ENCODE data around the gene DAB1.

DAB1 gene

DNA sequence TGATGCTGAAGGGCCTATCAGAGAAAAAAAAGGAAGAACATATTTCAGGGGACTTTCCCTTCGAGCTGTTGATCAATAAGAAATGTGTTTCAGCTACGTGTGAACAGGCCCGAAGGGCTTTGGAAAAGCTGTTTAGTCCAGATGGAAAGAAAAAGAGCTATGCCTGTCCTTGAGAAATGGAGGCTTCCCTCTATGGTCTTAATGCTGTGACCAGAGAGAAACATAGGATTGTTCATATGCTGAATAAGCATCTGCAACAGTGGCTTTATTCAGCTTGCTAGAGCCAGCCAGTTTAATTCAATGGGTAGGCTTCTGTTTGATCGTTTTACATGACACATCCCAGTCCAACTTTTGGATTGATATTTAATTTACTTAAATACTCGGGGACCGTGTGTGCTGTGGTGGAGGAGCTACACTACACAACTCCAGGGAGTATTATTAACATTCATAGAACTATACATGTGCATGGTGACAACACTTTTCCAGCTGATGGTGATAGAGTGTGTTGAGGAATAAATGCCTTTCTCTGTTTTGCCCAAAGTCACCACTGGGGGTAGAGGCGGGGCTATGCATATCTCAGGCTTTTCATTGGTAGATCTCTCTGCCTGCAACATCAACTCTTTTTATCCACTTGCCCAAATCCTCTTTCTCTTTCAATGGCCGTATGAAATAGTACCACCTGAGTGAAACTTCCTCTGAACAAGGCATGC lies 351.3 kb downstream of the DAB1 start:
- DNase-seq (ENCODE audit: low read depth): peak; percentile 2

DNA sequence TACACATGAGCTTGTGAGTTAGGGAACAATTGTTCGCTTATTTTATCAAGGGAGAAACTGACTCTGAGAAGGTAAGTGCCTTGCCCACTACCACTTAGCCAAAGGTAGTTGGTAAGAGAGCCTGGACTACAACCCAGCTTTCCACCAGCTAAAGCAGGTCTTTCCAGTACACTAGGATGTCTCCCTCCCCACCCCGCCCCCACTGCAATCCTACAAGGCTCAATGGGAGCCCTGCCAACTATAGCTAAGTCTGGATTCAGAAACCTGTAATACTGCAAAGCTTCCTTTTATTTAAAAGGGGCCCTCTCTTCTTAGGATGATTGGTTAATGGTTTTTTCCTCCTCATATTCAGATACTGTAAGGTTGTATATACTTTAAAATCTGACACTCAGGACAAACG lies 356.0 kb downstream of the DAB1 start:
- DNase-seq (ENCODE audit: low read depth): no peak

DNA sequence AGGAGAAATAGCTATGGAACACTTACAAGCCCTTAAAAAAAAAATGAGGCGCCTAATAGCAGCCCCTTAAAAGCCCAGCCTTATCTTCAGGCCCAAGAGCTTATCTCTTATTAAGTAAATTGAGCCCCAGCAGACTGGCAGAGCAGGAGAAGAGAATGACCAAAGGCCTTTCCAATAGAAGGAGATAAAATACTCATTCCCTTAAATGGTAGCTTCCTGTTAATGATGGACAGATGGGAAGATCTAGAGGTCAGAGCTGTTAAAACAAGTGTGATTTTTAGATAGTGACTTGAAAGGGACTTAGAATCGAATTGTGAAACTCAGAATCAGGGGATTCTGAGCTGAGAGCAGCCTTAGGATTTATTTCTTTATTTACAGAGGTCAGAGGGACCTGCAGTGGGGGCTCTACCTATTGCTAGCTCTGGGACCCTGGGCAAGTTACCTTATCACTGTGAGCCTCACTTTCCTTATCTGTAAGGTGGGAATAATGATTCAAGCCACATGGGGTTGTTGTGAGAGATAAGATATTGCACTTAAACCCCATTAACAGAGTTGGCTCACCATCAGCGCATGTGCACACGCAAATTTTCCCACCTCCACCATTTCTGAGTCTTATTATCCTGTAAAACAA lies 356.8 kb downstream of the DAB1 start:
- no peak for DNase-seq (ENCODE audit: low read depth)

DNA sequence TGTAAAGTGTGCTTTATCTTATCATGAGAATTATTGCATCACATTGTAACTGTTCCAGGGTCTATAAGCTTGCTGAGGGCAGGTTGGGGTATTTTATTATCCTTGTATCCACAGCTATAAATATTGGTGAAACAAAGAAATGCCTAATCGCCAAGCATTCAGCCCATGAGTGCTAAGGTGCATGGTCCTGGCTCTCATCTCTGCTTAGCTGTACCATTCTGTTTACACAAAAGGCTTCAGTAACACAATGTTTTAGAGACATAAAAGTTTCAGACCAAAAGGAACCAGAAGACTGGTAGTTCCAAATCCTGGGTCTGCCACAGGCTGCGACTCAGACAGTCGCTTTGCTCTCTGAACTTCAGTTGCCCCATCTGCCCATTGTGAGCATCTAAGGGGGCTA lies 358.4 kb downstream of the DAB1 start:
- DNase-seq (ENCODE audit: low read depth): no peak

DNA sequence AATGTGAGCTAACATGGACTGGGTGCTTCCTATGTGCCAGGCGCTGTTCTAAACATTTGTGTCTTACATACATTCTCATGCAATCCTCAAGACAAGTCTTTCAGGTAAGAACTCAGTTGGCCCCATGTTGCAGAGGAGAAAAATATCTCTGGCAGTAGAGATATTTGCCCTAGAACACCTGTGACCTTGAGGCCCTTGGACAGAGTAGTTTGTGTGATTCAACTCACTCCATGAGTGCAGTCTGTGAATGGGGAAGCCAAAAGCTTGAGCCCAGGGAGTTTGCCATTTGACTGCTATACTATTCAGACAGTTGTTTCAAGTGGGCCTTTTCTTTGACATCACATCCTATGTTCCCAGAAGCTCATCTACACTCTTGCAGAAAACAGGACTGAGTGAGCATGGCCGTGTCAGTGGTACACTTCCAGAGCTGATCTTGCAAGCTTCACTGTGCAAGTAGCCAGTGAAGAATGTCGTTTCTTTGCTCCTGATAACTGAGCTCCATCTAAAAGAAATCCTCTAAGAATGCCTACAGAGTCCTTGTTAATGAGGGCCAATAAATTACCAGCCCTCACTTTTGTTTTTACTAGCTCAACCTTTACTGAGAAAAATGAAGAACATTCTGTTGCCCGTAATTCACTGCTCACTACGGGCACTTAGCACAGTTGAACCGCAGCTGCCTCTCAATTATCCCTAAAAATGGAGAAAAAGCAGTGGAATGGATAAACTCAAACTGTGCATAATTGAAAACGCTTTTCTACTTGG lies 359.3 kb downstream of the DAB1 start:
- DNase-seq (ENCODE audit: low read depth): no peak

DNA sequence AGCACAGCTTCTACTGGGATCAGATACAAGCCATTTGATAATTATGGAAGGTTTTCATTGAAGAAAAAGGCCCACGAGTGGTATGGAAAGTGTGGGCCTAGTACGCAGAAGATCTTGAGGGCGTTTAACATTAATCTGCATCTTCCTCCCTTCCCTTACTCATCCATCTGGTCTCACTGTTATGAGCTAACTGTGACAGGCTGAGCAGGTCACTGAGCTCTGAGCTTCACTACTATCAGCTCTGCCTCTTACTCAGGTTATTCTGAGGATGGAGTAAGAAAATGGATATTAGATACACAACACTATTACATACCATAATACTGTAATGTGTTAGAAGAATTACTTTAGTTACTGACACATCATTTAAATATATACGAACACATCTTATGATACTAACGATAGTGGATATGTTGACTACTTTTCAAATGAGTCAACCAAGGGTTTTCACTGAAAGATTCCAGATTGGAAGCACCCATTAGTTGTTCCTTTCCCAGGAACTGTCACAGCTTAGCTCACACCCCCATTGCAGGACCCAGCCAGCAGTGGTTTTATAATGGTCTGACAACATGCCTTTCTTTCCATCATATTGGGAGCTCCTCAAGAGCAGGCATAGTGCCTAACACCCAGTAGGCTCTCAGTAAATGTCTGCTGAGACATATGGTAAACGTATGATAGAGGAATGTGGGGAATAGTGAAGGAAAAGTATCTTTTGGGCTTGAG lies 360.3 kb downstream of the DAB1 start:
- no peak for DNase-seq (ENCODE audit: low read depth)

DNA sequence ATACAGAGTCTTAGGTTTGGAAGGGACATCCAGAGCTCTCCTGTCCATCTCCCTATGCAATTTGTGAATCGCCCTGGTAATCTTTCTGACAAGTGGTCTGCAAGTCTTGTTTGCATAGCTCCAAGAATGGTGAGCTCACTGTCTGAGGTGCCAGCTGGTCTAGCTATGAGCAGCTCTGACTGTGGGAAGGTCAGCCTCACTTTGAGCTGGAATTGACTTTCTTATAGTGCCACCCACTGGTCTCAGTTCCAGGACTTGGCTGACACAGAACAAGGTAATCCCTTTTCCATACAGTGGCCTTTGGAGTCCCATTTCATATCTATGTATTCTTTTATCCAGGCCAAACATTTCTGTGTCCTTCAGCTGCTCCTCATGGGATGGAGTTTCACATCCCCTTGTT lies 362.5 kb downstream of the DAB1 start:
- peak; percentile 6 for DNase-seq (ENCODE audit: low read depth)

DNA sequence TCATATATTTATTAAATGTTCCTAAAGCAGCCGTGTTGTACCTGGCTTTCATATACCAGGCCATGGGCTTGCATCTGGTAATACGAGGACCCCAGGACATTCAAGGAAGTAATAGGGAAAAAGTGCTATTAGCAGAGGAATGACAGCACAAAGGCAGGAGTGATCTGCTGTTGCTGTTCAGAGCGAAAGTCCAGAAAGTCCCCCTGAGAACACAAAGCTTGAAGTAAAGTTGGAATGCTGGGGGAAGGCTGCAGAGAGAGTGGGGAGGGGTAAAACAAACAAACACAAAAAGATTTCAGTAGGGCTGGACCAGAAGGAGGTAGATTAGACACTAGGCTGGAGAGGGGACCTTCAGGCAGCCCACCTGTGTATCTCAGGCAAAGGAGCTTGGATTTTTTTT lies 363.4 kb downstream of the DAB1 start:
- no peak for DNase-seq (ENCODE audit: low read depth)

DNA sequence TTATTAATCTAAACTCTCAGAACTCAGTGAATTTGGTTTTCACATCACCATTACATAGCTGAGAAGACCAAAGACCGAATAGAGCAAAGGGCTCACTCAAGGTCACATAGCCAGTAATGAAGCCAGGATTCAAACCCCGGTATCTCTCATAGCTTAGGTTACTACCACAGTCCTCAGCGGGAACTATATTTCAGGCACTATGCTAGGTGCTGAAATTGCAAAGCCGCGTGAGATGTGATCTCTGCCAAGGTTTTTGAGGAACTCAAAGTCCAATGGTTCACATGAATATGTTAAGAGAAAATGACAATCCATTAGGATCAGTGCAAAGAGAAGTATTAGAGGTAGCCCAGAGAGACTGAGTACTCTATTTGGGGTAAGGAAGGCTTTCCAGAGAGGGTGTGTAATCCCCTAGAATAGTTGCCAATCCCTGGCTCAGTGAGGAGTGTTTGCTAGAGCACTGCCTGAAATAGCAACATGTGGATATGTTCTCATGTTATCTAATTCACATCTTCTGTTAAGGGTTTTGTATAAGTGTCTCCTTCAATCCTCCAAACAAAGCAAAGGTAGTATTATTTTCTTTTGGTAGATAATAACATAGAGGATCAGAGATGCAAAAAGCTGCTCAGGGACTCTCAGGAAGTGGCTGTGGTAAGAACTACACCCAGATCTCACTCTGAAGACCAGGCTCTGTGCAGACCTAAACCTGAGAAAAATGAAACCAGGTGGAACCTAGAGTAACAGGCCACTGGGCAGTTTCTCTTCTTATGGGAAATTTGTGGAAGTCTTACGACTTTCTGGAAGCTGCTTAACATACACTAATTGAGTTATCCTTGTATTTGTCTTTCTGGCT lies 365.0 kb downstream of the DAB1 start:
- DNase-seq (ENCODE audit: low read depth): no peak

DNA sequence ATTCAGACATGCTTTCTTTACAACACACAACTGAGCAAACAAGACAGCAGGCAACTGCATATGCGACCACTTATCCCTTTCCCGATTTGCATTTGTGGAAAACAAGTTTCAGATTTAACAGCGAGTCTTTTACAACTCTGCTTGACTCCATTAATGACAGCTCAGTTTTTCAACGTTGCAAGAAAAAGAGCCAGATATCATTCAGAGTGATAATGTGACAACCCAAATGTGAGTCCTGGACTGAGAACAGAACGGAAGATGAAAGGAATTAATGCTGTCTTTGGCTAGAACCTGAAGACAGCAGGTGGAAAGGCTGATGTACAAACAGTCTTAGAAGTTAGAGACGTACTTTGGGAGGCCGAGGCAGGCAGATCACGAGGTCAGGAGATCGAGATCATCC lies 375.0 kb downstream of the DAB1 start:
- DNase-seq (ENCODE audit: low read depth): no peak

DNA sequence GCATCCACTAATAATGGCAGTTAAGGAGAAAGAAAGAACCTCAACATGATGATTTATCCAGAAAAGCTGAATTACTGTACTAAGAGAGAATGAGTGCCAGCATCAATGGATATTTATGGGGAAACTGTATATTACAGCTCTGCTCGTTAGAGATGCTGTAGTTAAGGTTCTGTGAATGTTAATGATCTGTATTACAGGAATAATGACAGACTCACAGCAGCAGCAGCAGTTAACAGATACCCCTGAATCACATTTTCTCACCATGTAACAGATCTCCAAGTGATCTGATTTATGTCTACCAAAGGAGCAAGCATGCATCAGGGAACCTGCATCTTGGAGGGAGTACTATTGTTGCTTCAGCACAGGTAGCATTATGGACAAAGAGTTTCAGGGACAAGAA lies 377.4 kb downstream of the DAB1 start:
- no peak for DNase-seq (ENCODE audit: low read depth)

DNA sequence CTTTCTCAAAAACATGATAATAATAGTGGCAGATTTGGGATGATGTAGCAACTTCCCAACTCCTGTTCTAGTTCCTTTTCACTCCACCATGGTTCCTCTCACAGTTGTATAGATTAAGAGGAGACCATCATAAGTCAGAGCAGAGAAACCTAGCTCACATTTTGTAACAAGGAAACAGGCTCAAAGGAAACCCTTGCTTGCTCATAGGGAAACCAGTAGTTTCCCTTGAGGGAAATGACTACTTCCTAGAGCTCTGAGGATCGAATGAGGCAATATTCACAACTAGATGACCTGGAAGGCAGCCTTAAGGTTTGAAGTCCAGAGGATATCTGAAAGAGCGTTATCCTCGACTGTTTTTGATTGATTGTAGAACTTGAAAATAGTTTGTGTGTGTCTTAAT lies 382.0 kb downstream of the DAB1 start:
- DNase-seq (ENCODE audit: low read depth): no peak

DNA sequence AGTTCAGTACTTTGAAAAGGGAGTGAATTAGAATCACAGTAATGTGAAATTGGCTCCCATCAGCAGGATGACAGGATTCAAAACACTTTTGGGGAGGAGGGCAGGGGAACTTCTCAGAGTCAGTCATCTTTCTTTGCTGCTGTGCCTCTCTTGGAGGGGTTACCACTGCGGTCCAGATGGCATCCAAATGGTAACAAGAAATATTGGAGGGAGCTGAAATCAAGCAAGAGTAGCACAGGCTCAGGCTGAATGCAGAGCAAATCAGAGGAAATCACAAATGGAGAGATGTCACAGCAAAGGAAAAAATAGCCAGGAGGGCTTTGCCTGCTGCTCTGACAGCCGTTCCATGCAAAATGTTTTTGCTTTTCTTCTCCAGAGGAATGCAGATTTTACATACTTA lies 383.0 kb downstream of the DAB1 start:
- DNase-seq (ENCODE audit: low read depth): no peak

DNA sequence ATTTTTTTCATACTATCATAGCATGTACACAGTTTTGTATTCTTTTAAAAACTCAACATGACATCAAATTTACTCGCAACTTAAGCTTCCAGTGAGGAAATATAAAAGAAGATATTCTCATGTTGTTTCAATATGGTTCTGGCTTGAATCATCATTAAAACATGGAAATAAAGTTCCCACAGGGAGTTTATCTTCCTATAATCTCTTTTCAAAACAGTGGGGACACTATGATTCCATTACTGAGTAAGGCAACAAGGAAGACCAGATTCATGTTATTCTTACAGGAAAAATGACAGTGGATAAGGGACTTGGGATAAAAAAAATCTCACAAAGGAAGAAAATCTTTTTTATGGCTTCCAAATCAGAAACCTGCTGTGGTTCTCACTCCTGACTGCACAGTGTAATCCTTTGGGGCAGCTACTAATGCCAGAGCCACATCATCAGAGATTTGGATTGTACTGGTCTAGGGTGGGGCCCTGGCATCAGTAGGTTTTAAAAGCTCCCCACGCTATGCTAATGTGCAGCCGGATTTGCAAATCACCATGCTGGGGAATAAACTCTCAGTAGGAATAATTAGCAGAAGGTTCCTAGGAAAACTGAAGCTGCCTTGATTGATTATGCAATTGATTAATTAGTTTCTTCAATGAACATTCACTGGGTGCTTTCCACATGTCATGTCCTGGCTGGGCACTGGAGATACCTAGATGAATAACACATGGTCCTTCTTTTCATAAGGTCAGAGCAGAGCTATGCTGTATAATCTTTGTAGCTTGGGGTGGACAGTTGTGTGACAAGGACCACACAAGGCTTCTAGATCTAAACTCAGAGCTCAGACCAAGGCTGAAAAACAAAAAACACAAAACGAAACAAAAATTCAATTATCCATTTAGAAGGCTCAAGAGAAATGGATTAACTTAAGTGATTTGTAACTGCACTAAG lies 386.9 kb downstream of the DAB1 start:
- DNase-seq (ENCODE audit: low read depth): no peak

DNA sequence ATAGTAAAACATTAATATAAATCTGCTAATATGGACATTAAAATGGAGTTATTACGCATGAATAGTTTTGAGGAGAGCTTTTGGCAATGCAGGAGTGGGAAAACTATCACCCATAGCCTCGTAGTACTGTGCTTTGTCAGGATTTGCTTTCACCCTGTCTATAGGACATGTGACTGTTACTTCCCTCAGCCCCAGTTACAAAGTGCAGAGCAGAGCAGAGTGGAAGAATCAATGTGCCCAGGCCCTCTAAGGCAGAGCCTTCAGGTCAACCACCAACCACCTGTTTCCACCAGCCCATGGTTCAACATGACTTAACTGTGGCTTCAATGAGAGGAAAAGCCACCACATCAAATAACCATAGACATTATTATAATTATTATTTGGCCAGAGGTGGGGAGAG lies 389.1 kb downstream of the DAB1 start:
- DNase-seq (ENCODE audit: low read depth): no peak

DNA sequence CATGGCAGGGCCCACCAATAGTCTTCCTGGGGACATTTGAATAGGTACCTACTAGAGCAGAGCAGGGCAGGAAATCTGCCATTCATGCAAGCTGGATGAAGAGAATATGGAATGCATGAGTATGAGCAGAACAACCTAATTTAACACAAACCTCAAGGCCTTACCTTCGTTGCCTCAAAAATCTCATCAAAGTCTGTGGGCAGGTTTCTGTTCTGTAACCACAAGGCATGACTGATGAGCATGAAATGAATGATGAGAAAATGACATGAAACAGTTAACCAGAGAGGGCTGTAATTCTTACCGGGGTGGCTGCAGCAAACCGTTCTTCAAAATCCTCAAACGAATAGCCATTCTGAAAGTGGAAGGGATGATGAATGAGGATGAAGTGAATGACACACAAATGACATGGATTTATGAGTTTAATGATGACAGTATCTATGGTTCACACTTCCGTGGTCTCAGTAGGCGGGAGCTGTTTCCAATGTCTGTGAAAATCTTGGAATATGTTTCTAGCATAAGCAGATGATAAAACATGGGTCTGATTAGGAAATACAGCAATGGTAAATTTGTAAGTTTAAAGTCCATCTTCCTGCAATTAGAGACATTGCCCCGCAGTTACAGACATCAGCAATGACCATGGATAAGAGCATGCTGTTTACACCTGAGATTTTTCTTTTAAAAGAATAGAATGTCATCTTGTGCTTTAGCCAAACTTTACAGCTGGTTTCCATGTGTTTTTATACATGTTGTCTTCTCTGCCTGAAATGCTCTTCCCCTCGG lies 390.4 kb downstream of the DAB1 start:
- no peak for DNase-seq (ENCODE audit: low read depth)

DNA sequence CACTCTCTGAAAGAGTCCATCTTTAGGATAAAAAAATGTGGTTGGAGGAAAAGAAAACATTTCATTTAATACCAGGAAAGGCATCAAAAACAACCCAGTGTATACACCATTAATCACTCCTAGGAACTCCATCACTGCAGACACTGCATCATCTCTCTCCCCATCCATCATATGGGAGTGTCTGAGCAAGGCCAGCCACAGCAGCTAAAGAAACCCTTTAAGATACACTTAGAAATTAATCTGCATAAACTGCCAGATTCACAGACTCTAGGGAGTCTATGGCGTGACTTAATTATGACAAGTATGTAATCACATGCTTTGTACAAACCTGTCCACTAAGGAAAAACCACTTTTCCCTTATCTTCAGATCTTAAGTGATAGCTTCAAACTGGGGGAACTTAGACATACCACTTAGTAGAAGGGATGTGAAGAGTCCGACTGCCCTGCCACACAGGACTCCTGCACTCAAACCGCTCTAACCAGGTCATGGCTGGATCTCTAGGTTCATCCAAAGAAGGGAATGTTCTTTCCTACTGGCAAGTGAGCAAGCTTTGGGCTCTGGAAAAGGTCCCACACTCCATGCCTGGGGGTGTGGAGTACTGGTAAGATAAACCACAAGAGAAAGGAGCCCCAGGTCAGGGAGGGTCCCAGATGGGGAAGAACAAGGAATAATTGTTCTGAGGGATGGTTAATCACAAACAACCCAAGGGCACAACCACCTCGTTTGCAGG lies 397.1 kb downstream of the DAB1 start:
- no peak for DNase-seq (ENCODE audit: low read depth)

DNA sequence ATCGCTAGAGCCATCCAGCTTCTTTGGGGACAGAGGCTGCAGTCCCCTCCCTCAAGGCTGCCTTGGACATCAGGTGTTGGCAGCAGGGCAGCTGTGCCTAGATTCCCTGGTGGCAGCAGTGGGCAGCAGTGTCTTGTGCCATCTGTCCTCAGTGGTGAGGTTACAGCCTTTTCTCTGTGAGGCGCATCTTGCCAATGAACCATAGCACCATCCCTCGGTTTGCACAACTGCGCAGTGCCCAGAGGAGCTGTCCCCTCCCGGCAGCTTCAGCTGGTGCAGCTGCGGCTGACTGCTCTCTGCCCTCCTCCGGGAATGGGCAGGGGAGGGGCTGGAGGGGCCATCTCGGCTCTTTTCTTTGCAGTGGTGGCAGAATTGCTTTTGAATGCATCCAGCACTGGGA lies 399.0 kb downstream of the DAB1 start:
- no peak for DNase-seq (ENCODE audit: low read depth)

DNA sequence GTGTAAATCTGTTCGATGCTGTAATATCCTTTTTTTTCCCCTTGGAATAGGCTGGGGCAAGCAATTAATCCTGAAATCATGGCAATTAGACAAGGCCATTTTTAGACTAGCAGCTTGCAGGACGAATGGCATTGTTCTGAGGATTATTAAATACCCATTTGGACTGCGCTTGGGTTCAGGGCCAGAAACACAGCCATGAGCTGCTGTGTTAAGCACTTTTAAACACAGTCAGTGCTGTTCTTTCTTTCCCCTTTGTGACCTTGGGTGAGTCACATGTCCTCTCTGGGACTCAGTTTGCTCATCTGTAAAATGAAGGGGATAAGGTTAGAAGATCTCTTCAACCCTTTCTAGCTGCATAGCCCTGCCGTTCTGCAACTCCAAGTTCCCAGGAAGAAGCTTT lies 399.4 kb downstream of the DAB1 start:
- DNase-seq (ENCODE audit: low read depth): no peak

Measured in ELR (cell line).